WI38 (cell line): ENCODE data around the gene CCDC172.

Experiments used
- H3K4me3 ChIP-seq: 2 replicates; pipeline ENCODE4 v1.5.1; 2011; ENCODE audit warnings: low read depth, mild to moderate bottlenecking, control low read depth, low read length
- TF ChIP-seq, protein P1 (sequence below): IDR thresholded peaks from 2 replicates; pipeline ENCODE4 v1.5.1; 2012; ENCODE audit warnings: low read depth, mild to moderate bottlenecking, control low read depth, low read length

Gene CCDC172

DNA sequence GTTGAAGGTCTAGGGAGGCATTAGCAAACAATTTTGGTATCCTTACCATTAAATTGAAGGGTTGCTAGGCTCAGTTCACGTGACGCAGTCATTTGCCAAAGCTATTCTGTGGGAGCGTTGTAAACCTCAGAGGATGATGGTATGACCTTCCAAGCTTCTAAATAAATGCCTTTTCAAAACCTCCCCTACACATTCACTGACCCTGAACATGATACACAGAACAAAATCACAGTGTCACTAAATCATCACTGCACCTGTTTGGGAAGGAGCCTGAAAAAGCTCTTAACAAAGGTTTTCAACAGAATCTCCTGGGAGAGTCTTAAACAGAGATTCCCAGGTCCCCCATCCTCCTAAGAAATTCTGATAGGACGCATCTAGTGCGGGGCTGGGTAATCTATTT is 13.2 kb upstream of the CCDC172 start:
- TF ChIP-seq, protein P1, sequence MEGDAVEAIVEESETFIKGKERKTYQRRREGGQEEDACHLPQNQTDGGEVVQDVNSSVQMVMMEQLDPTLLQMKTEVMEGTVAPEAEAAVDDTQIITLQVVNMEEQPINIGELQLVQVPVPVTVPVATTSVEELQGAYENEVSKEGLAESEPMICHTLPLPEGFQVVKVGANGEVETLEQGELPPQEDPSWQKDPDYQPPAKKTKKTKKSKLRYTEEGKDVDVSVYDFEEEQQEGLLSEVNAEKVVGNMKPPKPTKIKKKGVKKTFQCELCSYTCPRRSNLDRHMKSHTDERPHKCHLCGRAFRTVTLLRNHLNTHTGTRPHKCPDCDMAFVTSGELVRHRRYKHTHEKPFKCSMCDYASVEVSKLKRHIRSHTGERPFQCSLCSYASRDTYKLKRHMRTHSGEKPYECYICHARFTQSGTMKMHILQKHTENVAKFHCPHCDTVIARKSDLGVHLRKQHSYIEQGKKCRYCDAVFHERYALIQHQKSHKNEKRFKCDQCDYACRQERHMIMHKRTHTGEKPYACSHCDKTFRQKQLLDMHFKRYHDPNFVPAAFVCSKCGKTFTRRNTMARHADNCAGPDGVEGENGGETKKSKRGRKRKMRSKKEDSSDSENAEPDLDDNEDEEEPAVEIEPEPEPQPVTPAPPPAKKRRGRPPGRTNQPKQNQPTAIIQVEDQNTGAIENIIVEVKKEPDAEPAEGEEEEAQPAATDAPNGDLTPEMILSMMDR: no peak
- no peak overlapping the region for H3K4me3 ChIP-seq

DNA sequence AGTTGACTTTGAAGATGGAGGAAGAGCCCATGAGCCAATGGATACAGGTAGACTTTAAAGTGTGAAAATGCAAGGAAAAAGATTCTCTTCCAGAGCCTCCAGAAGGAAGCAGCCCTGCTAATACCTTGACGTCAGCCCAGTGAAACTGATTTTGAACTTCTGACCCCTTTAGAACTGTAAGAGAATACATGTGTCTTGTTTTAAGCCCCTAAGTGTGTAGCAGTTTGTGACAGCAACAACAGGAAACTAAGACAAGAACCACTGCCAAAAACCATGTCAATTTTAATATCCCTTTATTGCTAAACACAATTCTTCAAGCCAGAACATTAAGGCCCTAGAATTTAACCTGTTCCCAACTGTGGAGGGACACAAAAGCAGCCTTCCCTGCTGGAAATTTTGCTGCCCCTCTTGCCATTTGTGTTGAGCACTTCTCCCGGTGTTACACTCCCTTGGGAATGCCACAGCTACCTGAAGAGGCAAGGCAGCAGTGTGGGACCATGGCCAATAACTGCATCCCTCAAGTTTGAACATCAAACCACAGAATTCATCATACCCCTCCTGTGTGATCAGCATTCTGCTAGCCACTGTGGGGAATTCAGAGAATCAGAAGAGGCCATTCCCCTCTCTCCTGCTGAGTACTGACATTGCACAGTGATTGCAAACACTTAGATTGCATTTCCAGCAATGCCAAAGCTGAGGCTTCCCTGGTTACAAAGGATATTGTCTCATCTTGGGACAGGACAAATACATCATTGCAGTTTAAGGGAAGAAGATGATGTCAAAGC is 12.3 kb upstream of the CCDC172 start:
- TF ChIP-seq, protein P1: no peak
- no peak overlapping the region for H3K4me3 ChIP-seq

- TF ChIP-seq, protein P1: no peak
- no peak overlapping the region for H3K4me3 ChIP-seq
These were observed 11.7 kb upstream of the CCDC172 start for GRCh38 chr10:116312548-116312947.

DNA sequence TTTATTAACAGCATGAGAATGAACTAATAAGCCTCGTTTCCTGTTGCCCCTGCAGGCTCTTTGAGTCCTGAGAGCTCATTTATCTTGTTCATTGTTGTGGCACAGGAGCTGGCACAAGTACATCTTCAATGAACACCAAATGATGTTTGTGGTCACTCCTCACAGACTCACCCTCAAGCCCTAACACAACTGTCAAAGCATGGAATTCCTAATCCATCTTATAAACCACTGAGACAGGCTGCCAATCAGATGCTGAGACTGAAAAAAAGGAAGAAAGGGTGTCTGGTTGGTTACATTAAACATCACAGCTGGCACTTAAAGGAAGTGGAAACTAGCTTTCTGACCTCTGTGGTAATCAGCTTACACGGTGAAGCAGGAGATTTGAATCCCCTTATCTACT is 7.7 kb upstream of the CCDC172 start:
- TF ChIP-seq, protein P1: no peak
- H3K4me3 ChIP-seq: no peak overlapping the region

GRCh38 chr10:116324951-116325635 is 845 bp downstream of the CCDC172 start:
- TF ChIP-seq, protein P1: no peak
- H3K4me3 ChIP-seq: no peak overlapping the region

GRCh38 chr10:116325987-116326386 is 1.7 kb downstream of the CCDC172 start:
- TF ChIP-seq, protein P1: no peak
- H3K4me3 ChIP-seq: no peak overlapping the region

GRCh38 chr10:116329153-116329552 is 4.9 kb downstream of the CCDC172 start:
- no peak overlapping the region for H3K4me3 ChIP-seq
- TF ChIP-seq, protein P1: no peak
